Mesothelial cell of epicardium (in vitro differentiated cells): Measurements from ENCODE around the gene KHDC4. TPM values are rescaled to one million over a fixed set of nuclear protein-coding genes. Genes with fewer than 3 reads are reported as not detected.

ENCODE experiments used
- DNase-seq, 2 experiments: peaks; one replicate each; pipeline ENCODE4 v3.0.0; 2021; ENCODE audit warnings: low spot score in 2 of 2; ENCODE audit not compliant: unreplicated experiment in 2 of 2
- H3K27ac Mint-ChIP-seq: 2 replicates; pipeline ENCODE4 v1.8.0; 2021; ENCODE audit warnings: mixed read lengths
- H3K27me3 Mint-ChIP-seq: 2 replicates; pipeline ENCODE4 v1.8.0; 2021; ENCODE audit warnings: low read depth, mixed read lengths
- H3K36me3 Mint-ChIP-seq: 2 replicates; pipeline ENCODE4 v1.8.0; 2021; ENCODE audit warnings: mixed read lengths
- H3K4me1 Mint-ChIP-seq: 2 replicates; pipeline ENCODE4 v1.8.0; 2021; ENCODE audit warnings: mixed read lengths
- H3K4me3 Mint-ChIP-seq: 2 replicates; pipeline ENCODE4 v1.8.0; 2021; ENCODE audit warnings: mild to moderate bottlenecking, moderate library complexity, mixed read lengths
- H3K9me3 Mint-ChIP-seq: 2 replicates; pipeline ENCODE4 v1.8.0; 2021; ENCODE audit warnings: mixed read lengths
- total RNA-seq: library from RNA; stranded (reverse); gene quantifications from 3 replicates; pipeline ENCODE4 v1.2.1, GENCODE V29; 2021
- TF ChIP-seq, protein P1 (sequence below): fragments of 200-600 bp; sonication (generic); IDR thresholded peaks from one replicate; pipeline ENCODE4 v1.5.0; 2021; ENCODE audit warnings: antibody characterized with exemption; ENCODE audit not compliant: unreplicated experiment

The KHDC4 gene
- 70.1 to 74.1 TPM (median 73.2 TPM) in 3 replicates for total RNA-seq

GRCh38 chr1:155934097-155934935, at the start of gene KHDC4:
TSS of gene KHDC4 (minus strand) at chr1:155934413. CDS start at chr1:155934373, 40 bp downstream.
- TF ChIP-seq, protein P1, sequence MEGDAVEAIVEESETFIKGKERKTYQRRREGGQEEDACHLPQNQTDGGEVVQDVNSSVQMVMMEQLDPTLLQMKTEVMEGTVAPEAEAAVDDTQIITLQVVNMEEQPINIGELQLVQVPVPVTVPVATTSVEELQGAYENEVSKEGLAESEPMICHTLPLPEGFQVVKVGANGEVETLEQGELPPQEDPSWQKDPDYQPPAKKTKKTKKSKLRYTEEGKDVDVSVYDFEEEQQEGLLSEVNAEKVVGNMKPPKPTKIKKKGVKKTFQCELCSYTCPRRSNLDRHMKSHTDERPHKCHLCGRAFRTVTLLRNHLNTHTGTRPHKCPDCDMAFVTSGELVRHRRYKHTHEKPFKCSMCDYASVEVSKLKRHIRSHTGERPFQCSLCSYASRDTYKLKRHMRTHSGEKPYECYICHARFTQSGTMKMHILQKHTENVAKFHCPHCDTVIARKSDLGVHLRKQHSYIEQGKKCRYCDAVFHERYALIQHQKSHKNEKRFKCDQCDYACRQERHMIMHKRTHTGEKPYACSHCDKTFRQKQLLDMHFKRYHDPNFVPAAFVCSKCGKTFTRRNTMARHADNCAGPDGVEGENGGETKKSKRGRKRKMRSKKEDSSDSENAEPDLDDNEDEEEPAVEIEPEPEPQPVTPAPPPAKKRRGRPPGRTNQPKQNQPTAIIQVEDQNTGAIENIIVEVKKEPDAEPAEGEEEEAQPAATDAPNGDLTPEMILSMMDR: no peak
- H3K27ac Mint-ChIP-seq: no peak within 1 kb of the TSS
- peaks cover 28% of the 10 kb centered on the region for H3K4me1 Mint-ChIP-seq
- H3K4me3 Mint-ChIP-seq: no peak within 1 kb of the TSS
- no peaks in the 10 kb centered on the region for H3K27me3 Mint-ChIP-seq
- DNase-seq: peak; percentile 74 to 86
- no peaks in the 10 kb centered on the region for H3K9me3 Mint-ChIP-seq
- peaks cover 10% of the 10 kb centered on the region for H3K36me3 Mint-ChIP-seq

GRCh38 chr1:155983191-155984024, 49.2 kb upstream of the KHDC4 start:
- no peaks in the 10 kb centered on the region for H3K9me3 Mint-ChIP-seq
- TF ChIP-seq, protein P1: no peak
- no peaks in the 10 kb centered on the region for H3K36me3 Mint-ChIP-seq
- H3K4me1 Mint-ChIP-seq: peaks cover 44% of the 10 kb centered on the region
- H3K4me3 Mint-ChIP-seq: peak overlapping the region; percentile 43
- DNase-seq: no peak
- H3K27ac Mint-ChIP-seq: peak overlapping the region; percentile 81
- no peaks in the 10 kb centered on the region for H3K27me3 Mint-ChIP-seq

DNA sequence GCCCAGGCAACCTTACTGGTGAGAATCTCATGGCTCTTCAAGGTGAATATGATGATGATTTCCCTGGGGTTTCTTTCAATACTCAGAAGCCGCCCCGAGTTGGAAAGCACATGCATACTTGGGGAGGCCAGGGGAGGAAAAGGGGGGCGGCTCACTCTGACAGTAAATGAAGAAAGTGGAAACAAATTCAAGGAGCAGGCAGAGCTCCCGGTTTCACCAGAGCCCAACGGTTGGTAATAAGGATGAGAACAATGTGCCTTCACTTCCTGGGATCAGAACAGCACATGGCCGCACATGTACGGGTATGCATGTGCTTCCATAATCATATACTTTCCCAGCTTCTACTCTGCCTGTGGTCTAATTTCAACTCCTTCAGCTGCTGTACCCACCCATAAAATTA, 47.9 kb upstream of the KHDC4 start:
- TF ChIP-seq, protein P1: no peak
- Mint-ChIP-seq H3K4me1 (peaks cover 49% of the 10 kb centered on the region), H3K27me3 (no peaks in the 10 kb centered on the region), H3K4me3 (no peak overlapping the region), H3K9me3 (no peaks in the 10 kb centered on the region), H3K27ac (peak overlapping the region; percentile 79), H3K36me3 (no peaks in the 10 kb centered on the region)
- DNase-seq: no peak

- TF ChIP-seq, protein P1: no peak
- Mint-ChIP-seq H3K27me3 (no peaks in the 10 kb centered on the region), H3K4me1 (peaks cover 55% of the 10 kb centered on the region), H3K36me3 (no peaks in the 10 kb centered on the region), H3K4me3 (no peak overlapping the region), H3K27ac (peak overlapping the region; percentile 79), H3K9me3 (no peaks in the 10 kb centered on the region)
- DNase-seq: no peak
Observed at GRCh38 chr1:155981266-155982088, 47.3 kb upstream of the KHDC4 start.

- TF ChIP-seq, protein P1: no peak
- no peaks in the 10 kb centered on the region for H3K27me3 Mint-ChIP-seq
- no peaks in the 10 kb centered on the region for H3K36me3 Mint-ChIP-seq
- H3K9me3 Mint-ChIP-seq: no peaks in the 10 kb centered on the region
- DNase-seq: no peak
- peak overlapping the region; percentile 95 for H3K4me3 Mint-ChIP-seq
- peak overlapping the region; percentile 97 for H3K27ac Mint-ChIP-seq
- peaks cover 72% of the 10 kb centered on the region for H3K4me1 Mint-ChIP-seq
Observed at GRCh38 chr1:155979597-155980343, 45.6 kb upstream of the KHDC4 start.
